ENCODE results near the gene IL17RA.

Gene IL17RA

DNA sequence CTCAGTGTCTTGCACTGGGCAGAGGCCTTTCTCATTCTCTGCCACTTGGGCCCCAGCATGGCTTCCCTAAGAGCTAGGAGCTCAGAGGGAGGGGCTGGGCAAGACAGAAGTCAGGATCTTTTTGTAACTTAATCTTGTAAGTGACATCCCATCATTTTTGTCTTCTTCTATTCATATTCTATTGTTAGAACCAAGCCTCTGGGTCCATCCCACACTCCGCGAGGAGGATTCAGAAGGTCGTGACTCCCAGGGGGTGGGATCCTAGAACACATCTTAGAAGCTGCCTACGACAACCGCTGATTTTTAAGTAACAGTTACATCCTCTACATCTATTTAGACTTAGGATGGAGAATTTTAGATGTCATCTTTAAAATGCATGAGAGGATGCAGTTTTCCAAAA is 1.5 kb upstream of the IL17RA start:
- DNase-seq (no peak), ATAC-seq (no peak)

DNA sequence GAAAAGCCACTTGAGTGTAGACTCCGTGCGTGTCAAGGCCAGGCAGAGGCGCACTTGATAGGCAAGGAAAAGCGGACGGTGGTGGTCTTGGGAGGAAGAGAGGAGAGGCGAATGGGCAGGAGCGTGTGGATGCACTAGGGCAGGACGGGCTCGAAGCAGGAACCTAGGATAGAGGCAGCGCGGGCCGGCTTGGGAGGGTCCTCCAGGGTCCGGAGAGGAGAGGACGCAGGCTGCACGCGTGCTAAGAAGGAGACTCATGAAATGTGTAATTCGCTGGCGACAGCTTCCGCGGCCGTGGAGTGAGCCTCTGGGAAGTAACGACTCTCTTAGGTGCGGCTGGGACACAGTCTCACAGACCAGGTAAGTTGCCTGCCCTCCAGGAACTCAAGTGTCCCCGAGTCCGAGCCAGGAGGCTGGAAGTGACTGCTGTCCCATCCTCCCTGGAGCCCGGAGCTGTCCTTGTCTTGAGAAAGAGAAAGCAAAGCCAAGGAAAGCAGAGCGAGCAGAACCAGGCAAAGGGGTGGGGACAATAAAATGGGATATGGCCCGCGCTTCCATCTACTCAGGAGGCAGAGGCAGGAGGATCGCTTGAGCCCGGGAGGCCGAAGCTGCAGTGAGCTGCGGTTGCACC is 874 bp upstream of the IL17RA start:
- ATAC-seq (no peak), DNase-seq (no peak)

DNA sequence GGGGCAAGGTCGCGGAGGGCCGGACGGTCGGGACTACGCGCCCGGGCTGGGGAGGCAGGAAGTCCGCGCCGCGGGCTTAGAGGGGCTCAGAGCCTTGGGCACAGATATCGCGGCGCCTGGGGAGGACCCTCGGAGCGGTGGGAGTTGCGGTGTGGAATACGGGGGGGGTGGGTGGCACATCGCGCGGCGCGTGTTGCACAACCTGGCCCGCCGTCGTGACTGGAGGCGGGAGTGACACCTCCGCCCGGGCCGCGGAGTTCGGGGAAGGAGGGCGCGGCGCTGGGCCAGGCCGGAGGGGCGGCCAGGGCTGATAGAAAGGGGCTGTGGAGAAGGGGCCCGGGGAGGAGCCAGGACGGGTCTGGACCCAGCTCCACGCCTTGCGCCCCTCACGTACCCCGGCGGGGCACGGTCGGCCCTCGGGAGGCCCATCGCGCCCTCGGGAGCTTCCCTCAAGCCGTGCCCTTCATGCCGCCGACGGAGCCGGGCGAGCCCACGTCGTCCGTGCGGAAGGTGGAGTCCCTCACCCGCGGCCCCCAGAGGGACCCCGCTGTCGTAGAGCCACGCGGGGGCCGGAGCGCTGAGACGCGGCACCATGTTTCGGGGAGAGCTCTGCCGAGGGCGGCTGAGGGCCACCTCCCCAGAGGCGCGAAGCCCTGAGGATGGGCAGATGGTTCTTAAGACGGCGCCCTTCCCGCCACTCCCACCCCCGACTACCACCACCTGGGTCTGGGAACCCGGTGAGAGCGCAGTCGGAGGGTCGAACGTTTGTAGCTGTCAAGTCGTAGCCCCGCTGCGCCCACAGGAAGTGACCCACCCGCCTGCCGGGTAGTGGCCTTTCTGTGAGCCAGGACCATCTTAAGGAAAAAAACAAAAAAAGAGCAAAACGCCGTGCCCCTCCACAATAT is 729 bp downstream of the IL17RA start:
- ATAC-seq (no peak), DNase-seq (peak; percentile 44)

DNA sequence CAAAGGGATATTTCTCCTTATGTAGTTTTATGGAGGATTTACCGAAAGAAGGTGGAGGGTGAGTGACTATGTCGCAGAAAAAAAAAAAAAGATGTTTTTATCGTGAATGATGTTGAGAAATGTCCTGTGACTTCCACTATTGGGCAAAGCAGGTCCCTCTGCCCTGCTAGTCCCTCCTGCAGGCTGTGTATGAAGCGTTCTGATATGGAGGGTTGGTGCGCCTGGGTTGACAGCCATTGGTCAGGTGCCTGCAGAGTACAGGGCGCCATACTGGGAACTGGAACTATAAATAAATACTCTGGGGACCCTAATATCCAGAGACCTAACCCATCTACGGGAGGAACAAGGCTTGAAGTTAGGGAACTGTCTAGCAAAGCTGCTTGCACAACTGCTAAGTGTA is 1.5 kb downstream of the IL17RA start:
- DNase-seq = no peak
- no peak for ATAC-seq

DNA sequence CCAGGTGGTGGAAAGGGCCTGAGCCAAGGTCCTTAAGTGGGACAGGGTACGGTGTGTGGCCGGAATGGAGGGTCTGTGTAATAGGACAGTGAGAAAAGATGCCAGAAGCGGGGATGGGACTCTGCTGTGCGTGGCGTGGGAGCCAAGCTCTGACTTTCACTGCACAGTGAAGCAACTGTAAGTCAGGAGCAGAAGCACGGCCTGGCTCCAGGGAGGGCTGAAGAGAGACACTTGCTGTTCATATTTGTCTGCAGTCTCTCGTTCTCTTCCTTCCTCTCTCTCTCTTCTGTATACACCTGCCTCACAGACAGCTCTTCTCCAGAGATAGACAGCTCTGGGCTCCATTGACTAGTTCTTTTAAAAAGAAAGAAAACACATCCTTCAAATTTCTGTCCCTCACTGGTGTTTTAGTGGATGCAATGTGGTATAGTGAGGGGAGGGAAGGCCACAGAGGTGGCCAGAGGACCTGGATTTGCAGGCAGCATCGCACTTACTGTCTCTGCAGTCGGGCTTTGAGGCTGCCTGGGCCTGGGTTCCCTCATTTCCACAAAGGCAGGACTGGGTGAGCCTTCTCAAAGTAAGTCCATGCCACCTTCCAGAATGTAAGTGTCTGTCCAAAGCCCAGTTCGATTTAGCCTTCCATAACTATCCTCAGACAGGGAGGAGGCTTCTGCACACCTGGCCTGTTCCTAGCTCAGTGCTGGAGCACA is 2.1 kb downstream of the IL17RA start:
- ATAC-seq (no peak), DNase-seq (peak; percentile 28)

DNA sequence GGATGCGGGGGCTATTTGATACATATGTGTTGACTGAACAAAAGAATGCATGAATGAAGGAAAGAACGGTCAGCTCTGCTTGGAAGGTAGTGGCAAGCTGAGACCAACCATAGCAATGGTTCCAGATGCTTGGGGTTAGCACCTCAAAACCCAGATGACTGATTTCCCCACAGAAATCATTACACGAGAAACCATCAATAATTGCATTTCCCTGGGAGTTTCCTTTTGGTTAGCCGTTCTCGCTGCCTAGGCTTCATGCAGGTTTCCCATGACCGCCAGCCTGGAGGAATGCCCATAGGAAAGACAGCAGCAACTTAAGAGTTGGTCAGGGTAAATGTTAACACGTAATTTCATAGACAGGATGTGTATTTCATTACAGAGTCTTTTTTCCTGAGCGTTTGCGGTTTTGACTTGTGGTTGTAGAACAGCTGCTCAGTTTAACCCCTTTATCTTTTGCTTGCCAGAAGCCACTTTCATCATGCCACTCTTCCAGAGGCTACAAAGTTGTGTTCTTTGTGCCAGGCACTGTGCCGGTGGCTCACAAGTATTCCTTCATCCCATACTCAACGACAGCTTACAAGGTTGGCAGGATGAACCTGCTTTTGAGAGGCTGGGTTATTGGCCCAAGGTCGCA is 2.8 kb downstream of the IL17RA start:
- ATAC-seq (peak; percentile 51), DNase-seq (peak; percentile 67)

DNA sequence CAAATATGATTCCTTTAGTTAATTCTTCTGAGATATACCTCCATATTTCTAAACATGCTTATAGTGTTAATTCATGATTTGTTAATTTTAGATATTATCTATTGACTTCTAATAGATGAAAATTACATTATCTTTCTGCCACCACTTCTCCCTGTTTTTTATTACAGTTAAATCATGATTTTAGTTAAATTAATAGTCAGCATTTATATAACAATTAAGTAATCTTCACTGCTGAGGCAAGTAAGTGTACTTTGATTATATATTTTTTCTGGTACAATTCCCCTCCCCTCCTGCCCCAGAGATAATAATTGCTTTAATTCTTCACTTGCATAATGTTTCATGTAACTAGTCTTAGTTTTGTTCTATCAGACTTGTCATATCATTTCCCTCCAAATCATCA is 5.8 kb downstream of the IL17RA start:
- ATAC-seq (no peak), DNase-seq (no peak)

DNA sequence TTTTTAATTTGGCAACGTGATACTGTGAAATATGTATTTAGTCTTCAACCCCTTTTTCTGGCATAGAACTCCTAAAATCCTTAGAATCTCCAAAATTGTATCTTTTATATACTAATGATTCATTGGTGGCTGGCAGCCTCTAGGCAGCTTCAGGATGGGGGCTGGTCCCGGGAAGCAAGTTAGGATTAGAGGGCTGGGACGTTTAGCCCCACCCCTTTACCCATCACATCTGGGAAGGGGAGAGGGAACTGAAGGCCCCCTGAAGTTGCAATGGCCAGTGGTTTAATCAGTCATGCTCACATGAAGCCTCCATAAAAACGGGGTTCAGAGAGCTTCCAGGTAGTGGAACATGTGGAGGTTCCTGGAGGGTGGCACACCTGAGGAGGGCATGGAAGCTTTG is 7.1 kb downstream of the IL17RA start:
- no peak for ATAC-seq
- DNase-seq = no peak

DNA sequence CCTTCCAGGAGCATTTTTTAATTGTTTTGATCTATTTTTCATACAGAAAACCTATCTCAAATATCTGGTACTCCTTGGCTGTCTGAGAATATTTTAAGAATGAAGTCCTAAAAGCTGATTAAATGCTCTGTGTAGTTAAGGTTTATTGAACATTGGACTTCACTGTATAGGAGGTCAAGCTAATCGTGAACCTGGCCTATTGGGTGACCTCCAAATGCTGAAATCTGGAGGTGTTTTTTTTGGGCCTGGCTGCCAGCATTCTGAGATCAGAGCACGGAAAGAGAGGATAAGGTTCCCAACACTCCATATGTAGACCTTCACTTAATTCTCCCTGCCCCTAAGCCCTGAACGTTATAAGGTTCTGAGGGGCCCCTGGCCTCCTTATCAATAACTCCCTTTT is 8.3 kb downstream of the IL17RA start:
- ATAC-seq = no peak
- no peak for DNase-seq

DNA sequence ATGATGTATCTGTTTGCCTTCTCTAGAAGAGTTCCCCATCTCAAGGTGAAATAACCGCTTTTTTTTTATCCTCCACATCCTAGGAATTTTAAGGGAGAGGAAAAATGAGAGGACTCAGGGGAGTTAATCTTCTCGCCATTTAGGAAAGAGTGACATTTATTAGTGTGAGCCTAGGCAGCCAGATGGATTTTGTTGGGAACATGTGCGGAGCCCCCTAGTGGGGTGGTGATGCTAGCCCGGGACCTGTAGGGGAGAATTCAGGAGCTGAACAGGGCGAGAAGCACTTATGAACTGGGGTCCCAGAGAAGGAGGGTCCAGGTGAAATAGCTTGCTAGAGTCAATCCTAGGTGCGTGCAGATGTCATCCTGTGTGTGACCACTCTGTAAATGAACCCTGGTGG is 10.7 kb downstream of the IL17RA start:
- ATAC-seq = no peak
- no peak for DNase-seq

DNA sequence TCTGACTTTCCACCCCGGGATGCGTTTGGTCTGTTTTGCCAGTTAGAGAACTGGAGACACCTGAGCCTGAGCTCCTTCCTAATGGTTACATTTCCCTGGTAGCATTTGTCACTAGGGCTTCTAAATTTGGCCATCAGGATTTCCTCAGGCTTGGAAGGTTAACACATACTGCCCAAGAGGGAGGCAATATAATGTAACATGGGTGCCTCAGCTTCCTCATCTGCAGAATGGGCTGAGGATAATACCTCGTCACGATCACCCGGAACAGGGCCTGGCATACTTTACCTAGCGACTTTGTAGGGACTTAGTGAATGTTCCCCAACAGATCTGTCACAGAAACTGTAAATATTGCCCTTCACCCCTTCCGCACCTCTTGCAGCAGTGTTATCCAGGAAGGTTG is 11.3 kb downstream of the IL17RA start:
- no peak for ATAC-seq
- DNase-seq = no peak

DNA sequence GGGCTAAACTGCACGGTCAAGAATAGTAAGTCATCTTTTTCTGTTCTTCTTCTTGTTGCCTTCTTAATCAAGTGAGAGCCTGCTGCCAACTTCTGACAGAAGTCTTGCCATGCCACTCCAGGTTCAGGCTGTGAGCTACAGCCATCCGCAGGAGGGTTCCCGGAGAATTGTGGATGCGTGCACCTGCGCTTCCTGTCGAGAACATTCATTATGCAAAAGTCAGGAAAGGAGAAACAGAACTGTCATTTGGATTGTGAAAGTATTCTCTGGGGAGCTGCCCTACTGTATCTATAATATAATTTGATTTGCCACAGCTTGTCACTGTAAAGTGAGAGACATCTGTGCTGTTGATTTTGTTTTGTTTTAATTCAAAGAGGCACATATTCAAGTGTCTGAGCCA is 12.3 kb downstream of the IL17RA start:
- ATAC-seq = no peak
- no peak for DNase-seq

DNA sequence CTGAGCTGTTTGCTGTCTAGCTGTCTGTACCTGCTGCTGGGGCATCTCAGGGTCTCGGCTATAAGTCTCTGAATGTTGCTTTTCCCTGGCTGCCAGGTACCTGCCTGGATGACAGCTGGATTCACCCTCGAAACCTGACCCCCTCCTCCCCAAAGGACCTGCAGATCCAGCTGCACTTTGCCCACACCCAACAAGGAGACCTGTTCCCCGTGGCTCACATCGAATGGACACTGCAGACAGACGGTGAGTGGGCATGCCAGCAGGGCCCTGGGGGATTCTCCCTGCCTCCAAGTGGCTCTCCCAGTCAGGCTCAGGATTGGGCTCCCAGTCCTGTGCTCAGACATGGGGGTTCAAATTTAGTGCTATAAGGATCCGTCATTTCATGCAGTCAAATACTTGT is 12.9 kb downstream of the IL17RA start:
- no peak for ATAC-seq
- no peak for DNase-seq

DNA sequence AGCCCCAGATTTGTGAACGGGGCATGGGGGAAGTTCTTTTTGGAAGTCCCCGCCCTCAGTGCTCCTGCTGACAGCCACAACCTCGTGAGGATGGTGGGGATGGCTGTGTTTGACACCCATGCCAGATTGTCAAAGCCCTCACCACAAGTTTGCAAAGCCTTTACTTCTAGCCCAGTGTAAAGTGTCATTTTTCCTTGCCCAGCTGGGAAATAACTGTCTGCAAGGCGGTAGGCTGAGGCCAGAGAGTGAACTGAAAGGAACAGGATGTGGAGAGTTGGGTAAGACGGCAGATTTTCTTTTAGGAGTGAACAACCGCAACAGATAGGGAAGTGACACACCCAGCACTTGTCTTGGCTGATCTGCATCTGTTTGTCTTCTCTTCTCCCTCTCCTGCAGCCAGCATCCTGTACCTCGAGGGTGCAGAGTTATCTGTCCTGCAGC is 13.6 kb downstream of the IL17RA start:
- ATAC-seq (peak; percentile 70), DNase-seq (peak; percentile 29)

DNA sequence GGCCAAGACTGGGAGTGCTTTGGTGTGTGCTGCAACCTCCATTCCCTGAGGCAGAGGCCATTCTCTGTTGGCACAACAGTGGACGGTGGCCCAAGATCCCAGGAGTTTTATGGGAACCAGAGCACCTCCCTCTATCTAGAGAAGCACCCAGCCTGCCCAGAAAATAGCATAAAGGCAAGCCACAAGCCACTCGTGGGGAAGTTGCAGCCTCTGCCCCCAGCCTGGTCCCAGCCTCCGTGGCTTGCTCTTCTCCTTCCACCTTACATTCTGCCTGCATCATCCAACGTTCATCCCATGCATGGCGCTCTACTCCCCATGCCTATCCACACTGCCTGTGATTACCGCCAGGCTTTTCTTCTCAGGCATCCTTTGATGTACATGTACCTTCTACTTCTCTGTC is 15.8 kb downstream of the IL17RA start:
- DNase-seq = no peak
- no peak for ATAC-seq

DNA sequence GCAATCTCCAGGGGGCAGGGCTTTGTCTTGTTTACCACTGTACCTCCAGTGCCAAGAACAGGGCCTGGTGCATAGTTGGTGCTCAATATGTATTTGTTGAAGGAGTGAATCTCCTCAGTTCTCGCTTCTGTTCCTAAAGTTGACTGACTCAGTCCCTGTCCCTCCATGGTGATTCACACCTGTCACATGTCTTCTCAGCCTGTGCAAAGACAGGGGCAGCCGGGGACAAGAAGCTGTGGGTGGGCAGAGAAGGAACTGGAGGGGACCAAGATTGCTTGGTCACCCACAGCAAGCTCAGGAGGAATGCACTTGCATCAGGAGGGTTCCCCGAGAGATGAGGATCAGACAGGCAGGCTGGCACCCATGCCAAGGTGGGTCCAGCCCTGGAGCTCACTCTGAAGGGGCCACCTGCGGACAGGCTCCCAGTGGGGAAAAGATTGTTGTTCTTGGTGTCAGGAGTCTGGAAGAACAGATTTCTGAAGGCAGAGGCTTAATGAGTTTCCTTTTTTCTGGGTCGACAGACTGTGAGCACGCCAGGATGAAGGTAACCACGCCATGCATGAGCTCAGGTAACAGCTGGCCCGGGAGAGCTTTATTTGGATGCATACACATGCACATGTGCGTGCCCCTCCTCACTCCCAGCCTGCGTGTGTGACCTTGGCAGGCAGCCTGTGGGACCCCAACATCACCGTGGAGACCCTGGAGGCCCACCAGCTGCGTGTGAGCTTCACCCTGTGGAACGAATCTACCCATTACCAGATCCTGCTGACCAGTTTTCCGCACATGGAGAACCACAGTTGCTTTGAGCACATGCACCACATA is 16.9 kb downstream of the IL17RA start:
- no peak for DNase-seq
- ATAC-seq = no peak

DNA sequence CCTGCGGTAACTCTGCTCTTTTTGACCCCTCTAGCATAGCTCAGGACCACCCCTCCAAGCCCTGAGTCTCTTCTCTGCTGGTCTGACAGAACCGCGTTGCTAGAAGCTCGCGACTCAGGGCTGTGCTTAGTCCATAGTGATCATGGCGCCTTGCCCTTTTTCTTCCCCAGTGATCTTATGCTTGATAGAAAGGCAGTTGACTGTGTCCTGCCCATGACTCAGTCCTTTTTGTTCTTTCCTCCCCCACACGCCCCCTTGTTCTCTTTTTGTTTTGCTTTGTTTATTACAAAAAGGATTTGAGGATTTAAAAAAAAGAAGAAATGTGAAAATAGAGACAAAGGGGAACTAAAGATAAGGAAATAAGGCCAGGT is 17.5 kb downstream of the IL17RA start:
- ATAC-seq (no peak), DNase-seq (no peak)

DNA sequence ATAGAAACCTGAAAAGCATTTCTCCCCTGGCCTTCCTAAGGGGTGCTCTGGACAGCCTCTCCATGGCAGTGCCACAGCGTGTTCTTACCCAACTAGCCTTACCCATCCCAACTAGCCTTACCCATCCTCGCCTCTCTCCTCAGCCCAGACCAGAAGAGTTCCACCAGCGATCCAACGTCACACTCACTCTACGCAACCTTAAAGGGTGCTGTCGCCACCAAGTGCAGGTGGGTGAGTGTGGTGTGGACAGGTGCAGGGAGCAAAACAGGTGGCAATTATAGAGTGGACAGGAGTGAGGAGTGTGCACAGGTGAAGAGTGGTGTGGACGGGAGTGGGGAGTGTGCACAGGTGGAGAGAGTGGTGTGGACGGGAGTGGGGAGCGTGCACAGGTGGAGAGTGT is 18.6 kb downstream of the IL17RA start:
- no peak for ATAC-seq
- no peak for DNase-seq

DNA sequence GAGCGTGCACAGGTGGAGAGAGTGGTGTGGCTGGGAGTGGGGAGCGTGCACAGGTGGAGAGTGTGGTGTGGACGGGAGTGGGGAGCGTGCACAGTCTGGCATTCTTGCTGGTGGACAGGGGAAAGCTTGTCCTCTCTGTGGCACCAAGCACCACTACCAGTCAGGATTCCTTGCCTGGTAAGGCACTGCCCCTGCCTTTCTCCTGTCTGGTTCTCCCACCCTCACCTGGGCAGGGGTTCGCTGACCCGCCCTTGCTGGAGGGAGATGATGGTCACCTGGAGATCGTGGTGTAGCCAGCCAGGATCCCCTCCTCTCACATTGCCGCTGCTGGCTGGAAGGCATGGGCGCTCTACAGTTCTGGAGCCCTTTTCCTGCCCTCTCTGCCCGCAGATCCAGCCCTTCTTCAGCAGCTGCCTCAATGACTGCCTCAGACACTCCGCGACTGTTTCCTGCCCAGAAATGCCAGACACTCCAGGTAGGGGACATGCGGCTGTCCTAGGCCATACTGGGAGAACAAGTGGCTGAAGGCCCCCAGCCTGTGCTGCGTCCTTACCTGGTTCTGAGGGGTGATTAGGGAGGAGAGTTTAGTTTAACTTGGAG is 19.6 kb downstream of the IL17RA start:
- ATAC-seq (no peak), DNase-seq (no peak)

DNA sequence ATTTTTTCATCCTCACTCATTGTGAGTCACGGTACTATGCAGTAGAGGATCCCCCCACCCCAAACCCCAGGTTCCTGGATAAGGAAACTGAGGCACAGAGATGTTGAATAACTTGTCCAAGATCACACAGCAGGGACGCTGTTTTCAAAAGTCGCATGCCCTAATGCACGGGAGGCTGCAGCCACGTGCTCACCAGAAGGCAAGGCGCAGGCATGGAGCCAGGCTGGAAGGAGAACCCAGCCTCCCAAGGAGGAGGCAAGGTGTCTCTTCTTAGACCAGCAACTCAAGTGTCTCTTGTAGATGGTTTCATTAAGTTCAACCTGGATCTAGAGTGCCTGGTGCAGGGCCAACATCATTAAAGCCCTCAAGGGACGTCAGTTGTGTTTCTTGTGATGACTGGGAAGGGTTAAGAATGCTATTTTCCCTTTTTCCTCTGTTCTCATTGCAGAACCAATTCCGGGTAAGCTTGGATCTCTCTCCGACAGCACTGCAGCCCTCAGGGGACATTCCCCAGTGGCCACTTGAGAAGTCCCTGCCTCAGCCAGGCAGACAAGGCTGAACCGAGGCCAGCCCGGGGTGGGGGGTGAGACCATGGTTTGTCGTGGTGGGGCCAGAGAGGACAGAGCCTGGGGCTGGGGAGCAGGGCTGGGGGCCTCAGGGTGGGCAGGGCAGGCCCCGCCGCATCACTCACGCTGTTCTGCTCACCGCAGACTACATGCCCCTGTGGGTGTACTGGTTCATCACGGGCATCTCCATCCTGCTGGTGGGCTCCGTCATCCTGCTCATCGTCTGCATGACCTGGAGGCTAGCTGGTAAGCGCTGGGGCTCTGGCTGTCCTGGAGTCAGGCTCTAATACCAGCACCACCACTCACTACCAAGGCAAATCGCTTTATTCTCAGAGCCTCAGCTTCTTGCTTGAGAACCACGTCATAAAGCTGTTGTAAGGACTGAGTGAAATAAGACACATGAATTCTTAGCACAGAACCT is 20.6 kb downstream of the IL17RA start:
- no peak for ATAC-seq
- no peak for DNase-seq
